ENCODE measurements around the gene TLR1.
"Not testable (repeated sequence)": the region's sequence is repeated elsewhere in the genome, so short reads cannot be mapped to it uniquely, and the experiment has no call there.

The TLR1 gene

GRCh38 chr4:38775326-38775725, 29.3 kb downstream of the TLR1 start:
- no CpG with 5 or more reads among the region's 2 CpGs for WGBS (ENCODE audit: insufficient coverage, insufficient read length)
- Histone ChIP-seq H3K9me3 (ENCODE audit: control insufficient read depth, insufficient read depth, low read length) (no peaks in the 10 kb centered on the region), H3K27ac (ENCODE audit: low read length) (no peak overlapping the region), H3K27me3 (ENCODE audit: control insufficient read depth, insufficient read depth, low read length) (no peaks in the 10 kb centered on the region), H3K36me3 (ENCODE audit: control insufficient read depth, insufficient read depth, low read length) (no peaks in the 10 kb centered on the region), H3K4me3 (ENCODE audit: low read length) (no peak overlapping the region), H3K4me1 (ENCODE audit: control insufficient read depth, insufficient read depth, low read length) (no peaks in the 10 kb centered on the region)
- DNase-seq (ENCODE audit: low read depth, low spot score): no peak

- H3K9me3 ChIP-seq (ENCODE audit: control insufficient read depth, insufficient read depth, low read length): no peaks in the 10 kb centered on the region
- H3K4me3 ChIP-seq (ENCODE audit: low read length): no peak overlapping the region
- DNase-seq (ENCODE audit: low read depth, low spot score): no peak
- no peak overlapping the region for H3K27ac ChIP-seq (ENCODE audit: low read length)
- H3K36me3 ChIP-seq (ENCODE audit: control insufficient read depth, insufficient read depth, low read length): no peaks in the 10 kb centered on the region
- 100% methylated on average over 3 of the region's 8 CpGs for WGBS (ENCODE audit: insufficient coverage, insufficient read length)
- H3K4me1 ChIP-seq (ENCODE audit: control insufficient read depth, insufficient read depth, low read length): no peaks in the 10 kb centered on the region
- H3K27me3 ChIP-seq (ENCODE audit: control insufficient read depth, insufficient read depth, low read length): no peaks in the 10 kb centered on the region
Measured at GRCh38 chr4:38774181-38774955, 30.2 kb downstream of the TLR1 start.

GRCh38 chr4:38770281-38770680, 34.3 kb downstream of the TLR1 start:
- H3K36me3 ChIP-seq (ENCODE audit: control insufficient read depth, insufficient read depth, low read length); H3K4me3 ChIP-seq (ENCODE audit: low read length); H3K27me3 ChIP-seq (ENCODE audit: control insufficient read depth, insufficient read depth, low read length); DNase-seq (ENCODE audit: low read depth, low spot score); H3K27ac ChIP-seq (ENCODE audit: low read length); H3K9me3 ChIP-seq (ENCODE audit: control insufficient read depth, insufficient read depth, low read length); H3K4me1 ChIP-seq (ENCODE audit: control insufficient read depth, insufficient read depth, low read length): not testable (repeated sequence)
- WGBS (ENCODE audit: insufficient coverage, insufficient read length): no CpG with 5 or more reads among the region's 2 CpGs

GRCh38 chr4:38769857-38770256, 34.7 kb downstream of the TLR1 start:
- Histone ChIP-seq H3K4me1 (ENCODE audit: control insufficient read depth, insufficient read depth, low read length) (no peaks in the 10 kb centered on the region), H3K27ac (ENCODE audit: low read length) (no peak overlapping the region)

GRCh38 chr4:38769441-38769840, 35.1 kb downstream of the TLR1 start:
- Histone ChIP-seq H3K27ac (ENCODE audit: low read length) (no peak overlapping the region), H3K9me3 (ENCODE audit: control insufficient read depth, insufficient read depth, low read length) (no peaks in the 10 kb centered on the region), H3K4me3 (ENCODE audit: low read length) (no peak overlapping the region), H3K36me3 (ENCODE audit: control insufficient read depth, insufficient read depth, low read length) (no peaks in the 10 kb centered on the region), H3K27me3 (ENCODE audit: control insufficient read depth, insufficient read depth, low read length) (no peaks in the 10 kb centered on the region), H3K4me1 (ENCODE audit: control insufficient read depth, insufficient read depth, low read length) (no peaks in the 10 kb centered on the region)
- DNase-seq (ENCODE audit: low read depth, low spot score): no peak
- no CpG with 5 or more reads among the region's 2 CpGs for WGBS (ENCODE audit: insufficient coverage, insufficient read length)

More at GRCh38 chr4:38769857-38770256, 34.7 kb downstream of the TLR1 start:
- no peak overlapping the region for H3K4me3 ChIP-seq (ENCODE audit: low read length)
- no peaks in the 10 kb centered on the region for H3K27me3 ChIP-seq (ENCODE audit: control insufficient read depth, insufficient read depth, low read length)
- no peak for DNase-seq (ENCODE audit: low read depth, low spot score)
- H3K36me3 ChIP-seq (ENCODE audit: control insufficient read depth, insufficient read depth, low read length): no peaks in the 10 kb centered on the region
- no CpG with 5 or more reads among the region's 2 CpGs for WGBS (ENCODE audit: insufficient coverage, insufficient read length)
- no peaks in the 10 kb centered on the region for H3K9me3 ChIP-seq (ENCODE audit: control insufficient read depth, insufficient read depth, low read length)

GRCh38 chr4:38768968-38769394, 35.6 kb downstream of the TLR1 start:
- DNase-seq (ENCODE audit: low read depth, low spot score): no peak
- Histone ChIP-seq H3K4me3 (ENCODE audit: low read length) (no peak overlapping the region), H3K27me3 (ENCODE audit: control insufficient read depth, insufficient read depth, low read length) (no peaks in the 10 kb centered on the region), H3K4me1 (ENCODE audit: control insufficient read depth, insufficient read depth, low read length) (no peaks in the 10 kb centered on the region), H3K9me3 (ENCODE audit: control insufficient read depth, insufficient read depth, low read length) (no peaks in the 10 kb centered on the region), H3K36me3 (ENCODE audit: control insufficient read depth, insufficient read depth, low read length) (no peaks in the 10 kb centered on the region), H3K27ac (ENCODE audit: low read length) (no peak overlapping the region)
- WGBS (ENCODE audit: insufficient coverage, insufficient read length): no CpG with 5 or more reads among the region's 5 CpGs

- WGBS (ENCODE audit: insufficient coverage, insufficient read length): no CpG with 5 or more reads among the region's 2 CpGs
- H3K9me3 ChIP-seq (ENCODE audit: control insufficient read depth, insufficient read depth, low read length); H3K36me3 ChIP-seq (ENCODE audit: control insufficient read depth, insufficient read depth, low read length); DNase-seq (ENCODE audit: low read depth, low spot score); H3K27ac ChIP-seq (ENCODE audit: low read length); H3K4me1 ChIP-seq (ENCODE audit: control insufficient read depth, insufficient read depth, low read length); H3K27me3 ChIP-seq (ENCODE audit: control insufficient read depth, insufficient read depth, low read length); H3K4me3 ChIP-seq (ENCODE audit: low read length): not testable (repeated sequence)
Measured at GRCh38 chr4:38766940-38767339, 37.7 kb downstream of the TLR1 start.

- Histone ChIP-seq H3K36me3 (ENCODE audit: control insufficient read depth, insufficient read depth, low read length) (no peaks in the 10 kb centered on the region), H3K4me3 (ENCODE audit: low read length) (no peak overlapping the region), H3K4me1 (ENCODE audit: control insufficient read depth, insufficient read depth, low read length) (no peaks in the 10 kb centered on the region), H3K9me3 (ENCODE audit: control insufficient read depth, insufficient read depth, low read length) (no peaks in the 10 kb centered on the region), H3K27ac (ENCODE audit: low read length) (no peak overlapping the region), H3K27me3 (ENCODE audit: control insufficient read depth, insufficient read depth, low read length) (no peaks in the 10 kb centered on the region)
- DNase-seq (ENCODE audit: low read depth, low spot score): no peak
- WGBS (ENCODE audit: insufficient coverage, insufficient read length): no CpG with 5 or more reads among the region's 3 CpGs
Measured at GRCh38 chr4:38765382-38765781, 39.2 kb downstream of the TLR1 start.

- H3K27ac ChIP-seq (ENCODE audit: low read length): no peak overlapping the region
- DNase-seq (ENCODE audit: low read depth, low spot score): no peak
- H3K36me3 ChIP-seq (ENCODE audit: control insufficient read depth, insufficient read depth, low read length): no peaks in the 10 kb centered on the region
- H3K9me3 ChIP-seq (ENCODE audit: control insufficient read depth, insufficient read depth, low read length): no peaks in the 10 kb centered on the region
- no peaks in the 10 kb centered on the region for H3K4me1 ChIP-seq (ENCODE audit: control insufficient read depth, insufficient read depth, low read length)
- WGBS (ENCODE audit: insufficient coverage, insufficient read length): no CpG with 5 or more reads among the region's 3 CpGs
- H3K27me3 ChIP-seq (ENCODE audit: control insufficient read depth, insufficient read depth, low read length): no peaks in the 10 kb centered on the region
- no peak overlapping the region for H3K4me3 ChIP-seq (ENCODE audit: low read length)
Measured at GRCh38 chr4:38764277-38764676, 40.3 kb downstream of the TLR1 start.

- no peaks in the 10 kb centered on the region for H3K27me3 ChIP-seq (ENCODE audit: control insufficient read depth, insufficient read depth, low read length)
- H3K4me3 ChIP-seq (ENCODE audit: low read length): no peak overlapping the region
- WGBS (ENCODE audit: insufficient coverage, insufficient read length): no CpG with 5 or more reads among the region's 14 CpGs
- no peaks in the 10 kb centered on the region for H3K4me1 ChIP-seq (ENCODE audit: control insufficient read depth, insufficient read depth, low read length)
- H3K9me3 ChIP-seq (ENCODE audit: control insufficient read depth, insufficient read depth, low read length): no peaks in the 10 kb centered on the region
- no peak for DNase-seq (ENCODE audit: low read depth, low spot score)
- no peak overlapping the region for H3K27ac ChIP-seq (ENCODE audit: low read length)
- no peaks in the 10 kb centered on the region for H3K36me3 ChIP-seq (ENCODE audit: control insufficient read depth, insufficient read depth, low read length)
Measured at GRCh38 chr4:38762560-38762959, 42.0 kb downstream of the TLR1 start.

- H3K4me1 ChIP-seq (ENCODE audit: control insufficient read depth, insufficient read depth, low read length): no peaks in the 10 kb centered on the region
- H3K27me3 ChIP-seq (ENCODE audit: control insufficient read depth, insufficient read depth, low read length): no peaks in the 10 kb centered on the region
- WGBS (ENCODE audit: insufficient coverage, insufficient read length): no CpG with 5 or more reads among the region's 1 CpG
- no peaks in the 10 kb centered on the region for H3K9me3 ChIP-seq (ENCODE audit: control insufficient read depth, insufficient read depth, low read length)
- no peak overlapping the region for H3K27ac ChIP-seq (ENCODE audit: low read length)
- no peaks in the 10 kb centered on the region for H3K36me3 ChIP-seq (ENCODE audit: control insufficient read depth, insufficient read depth, low read length)
- no peak overlapping the region for H3K4me3 ChIP-seq (ENCODE audit: low read length)
- no peak for DNase-seq (ENCODE audit: low read depth, low spot score)
Measured at GRCh38 chr4:38759790-38760122, 44.8 kb downstream of the TLR1 start.

Data from iPS DF 6.9 (cell line).